Esophagus squamous epithelium (tissue), 4 donors: Measurements from ENCODE around the gene SGK1.

ENCODE experiments used
- POLR2A ChIP-seq, 4 donors: fragments of 450-650 bp; IDR thresholded peaks; one replicate each; pipeline ENCODE4 v1.6.1; 2017; ENCODE audit warnings: antibody characterized with exemption in 4 of 4, mild to moderate bottlenecking in 4 of 4, moderate library complexity in 3 of 4
- TF ChIP-seq, protein P1 (sequence below), 6 experiments: fragments of 450-650 bp in 4 of 6; fragments of 200-600 bp in 2 of 6; sonication (generic) in 2 of 6; IDR thresholded peaks; one replicate each; pipeline ENCODE4 v1.5.1; 2016 to 2019; ENCODE audit warnings: antibody characterized with exemption in 6 of 6, mild to moderate bottlenecking in 4 of 6, moderate library complexity in 4 of 6

DNA sequence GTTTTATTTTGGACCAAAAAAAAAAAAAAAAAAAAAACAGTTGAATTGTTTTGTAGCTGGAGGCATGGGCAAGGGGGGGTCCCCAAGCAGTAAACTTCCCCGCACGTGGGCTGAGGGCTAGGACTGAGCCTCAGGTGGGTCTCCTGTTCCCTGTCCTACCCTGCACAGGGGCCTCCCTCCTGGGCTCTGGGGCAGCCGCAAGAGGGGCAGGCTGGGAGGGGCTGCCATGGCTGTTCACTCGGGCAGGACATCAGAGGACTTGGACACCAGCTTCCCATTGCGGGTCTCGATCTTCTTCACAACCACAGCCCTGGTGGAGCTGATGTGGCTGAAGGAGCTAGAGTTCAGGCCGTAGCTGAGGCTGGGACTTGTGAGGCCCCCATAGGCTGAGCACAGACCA, 21.1 kb downstream of the SGK1 start:
- TF ChIP-seq, protein P1, sequence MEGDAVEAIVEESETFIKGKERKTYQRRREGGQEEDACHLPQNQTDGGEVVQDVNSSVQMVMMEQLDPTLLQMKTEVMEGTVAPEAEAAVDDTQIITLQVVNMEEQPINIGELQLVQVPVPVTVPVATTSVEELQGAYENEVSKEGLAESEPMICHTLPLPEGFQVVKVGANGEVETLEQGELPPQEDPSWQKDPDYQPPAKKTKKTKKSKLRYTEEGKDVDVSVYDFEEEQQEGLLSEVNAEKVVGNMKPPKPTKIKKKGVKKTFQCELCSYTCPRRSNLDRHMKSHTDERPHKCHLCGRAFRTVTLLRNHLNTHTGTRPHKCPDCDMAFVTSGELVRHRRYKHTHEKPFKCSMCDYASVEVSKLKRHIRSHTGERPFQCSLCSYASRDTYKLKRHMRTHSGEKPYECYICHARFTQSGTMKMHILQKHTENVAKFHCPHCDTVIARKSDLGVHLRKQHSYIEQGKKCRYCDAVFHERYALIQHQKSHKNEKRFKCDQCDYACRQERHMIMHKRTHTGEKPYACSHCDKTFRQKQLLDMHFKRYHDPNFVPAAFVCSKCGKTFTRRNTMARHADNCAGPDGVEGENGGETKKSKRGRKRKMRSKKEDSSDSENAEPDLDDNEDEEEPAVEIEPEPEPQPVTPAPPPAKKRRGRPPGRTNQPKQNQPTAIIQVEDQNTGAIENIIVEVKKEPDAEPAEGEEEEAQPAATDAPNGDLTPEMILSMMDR (IDR thresholded peaks at IDR 0.05) = no peak
- TF ChIP-seq POLR2A (IDR thresholded peaks at IDR 0.05) = no peak
